VCaP (cell line): ENCODE measurements around the gene FITM1.

Experiments
- H3K27ac ChIP-seq: fragments of 450-650 bp; 2 replicates; pipeline ENCODE4 v1.5.1; 2017
- CTCF ChIP-seq: fragments of 450-650 bp; conservative IDR thresholded peaks from 2 replicates; pipeline ENCODE4 v1.5.1; 2017; ENCODE audit warnings: mild to moderate bottlenecking, moderate library complexity

FITM1 gene

GRCh38 chr14:24086193-24086955, 44.1 kb upstream of the FITM1 start:
- TF ChIP-seq CTCF = no peak

GRCh38 chr14:24087004-24087403, 43.5 kb upstream of the FITM1 start:
- TF ChIP-seq CTCF = no peak
- no peak overlapping the region for H3K27ac ChIP-seq

More at GRCh38 chr14:24086193-24086955, 44.1 kb upstream of the FITM1 start:
- H3K27ac ChIP-seq = no peak overlapping the region

GRCh38 chr14:24088095-24088494, 42.4 kb upstream of the FITM1 start:
- H3K27ac ChIP-seq = no peak overlapping the region
- no peak for TF ChIP-seq CTCF

- no peak for TF ChIP-seq CTCF
- no peak overlapping the region for H3K27ac ChIP-seq
Observed at GRCh38 chr14:24089890-24090289, 40.6 kb upstream of the FITM1 start.

- TF ChIP-seq CTCF = no peak
- no peak overlapping the region for H3K27ac ChIP-seq
Observed at GRCh38 chr14:24092110-24092504, 38.4 kb upstream of the FITM1 start.

GRCh38 chr14:24092505-24093206, 37.8 kb upstream of the FITM1 start:
- H3K27ac ChIP-seq = no peak overlapping the region

More at GRCh38 chr14:24092505-24093206, 37.8 kb upstream of the FITM1 start:
- TF ChIP-seq CTCF = no peak
